HG03520 (cell line): ENCODE data around the gene PYGB.

Experiments
- ATAC-seq: cut with Tn5 transposase; IDR thresholded peaks from one replicate; pipeline ENCODE4 v1.9.1; 2021; ENCODE audit warnings: mild to moderate bottlenecking, moderate library complexity; ENCODE audit not compliant: unreplicated experiment

The PYGB gene

DNA sequence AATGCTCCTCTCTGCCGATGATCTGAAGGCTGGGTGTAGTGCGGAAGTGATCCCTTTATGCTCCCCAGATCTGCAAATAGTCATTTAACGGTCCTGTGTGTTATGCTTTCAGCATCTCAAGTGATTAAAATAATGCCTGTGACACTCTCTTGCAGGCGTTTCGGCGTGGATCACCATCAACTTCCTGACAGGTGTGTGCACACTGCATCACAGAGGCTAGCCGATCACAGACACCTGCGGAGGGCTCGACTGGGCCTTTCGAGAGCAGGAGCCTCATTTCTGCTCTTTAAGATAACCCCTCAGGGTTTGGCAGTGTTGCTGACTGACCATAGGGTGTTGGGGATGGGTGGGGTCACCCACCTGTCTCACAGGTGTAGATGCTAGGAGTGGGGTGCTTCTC is 32.4 kb upstream of the PYGB start:
- no peak for ATAC-seq

- no peak for ATAC-seq
Measured at GRCh38 chr20:25216199-25216945, 31.5 kb upstream of the PYGB start.

- no peak for ATAC-seq
Measured at GRCh38 chr20:25217161-25218108, 30.4 kb upstream of the PYGB start.

- ATAC-seq = no peak
Measured at GRCh38 chr20:25218109-25218486, 29.8 kb upstream of the PYGB start.

DNA sequence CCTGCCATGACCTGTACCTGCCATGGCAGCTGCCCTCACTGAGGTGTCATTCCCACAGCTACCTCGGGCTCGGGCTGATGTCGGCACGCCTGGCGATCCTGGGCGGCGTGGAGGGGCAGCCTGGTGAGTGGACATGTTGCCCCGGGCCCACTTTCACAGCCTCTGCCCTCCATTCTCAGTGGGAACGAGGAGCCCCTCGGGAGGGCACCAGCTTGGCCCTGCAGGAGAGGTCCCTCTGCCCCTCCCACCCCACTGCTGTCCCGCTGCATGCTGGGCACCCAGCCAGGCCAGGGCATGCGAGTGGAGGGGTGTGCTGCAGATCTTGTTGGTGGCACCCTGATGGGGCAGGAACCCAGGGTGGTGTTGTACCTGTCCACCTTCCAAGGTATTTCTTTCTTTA is 29.4 kb upstream of the PYGB start:
- no peak for ATAC-seq

GRCh38 chr20:25219365-25219764 is 28.5 kb upstream of the PYGB start:
- no peak for ATAC-seq

- ATAC-seq = no peak
Measured at GRCh38 chr20:25220021-25220730, 27.7 kb upstream of the PYGB start.

DNA sequence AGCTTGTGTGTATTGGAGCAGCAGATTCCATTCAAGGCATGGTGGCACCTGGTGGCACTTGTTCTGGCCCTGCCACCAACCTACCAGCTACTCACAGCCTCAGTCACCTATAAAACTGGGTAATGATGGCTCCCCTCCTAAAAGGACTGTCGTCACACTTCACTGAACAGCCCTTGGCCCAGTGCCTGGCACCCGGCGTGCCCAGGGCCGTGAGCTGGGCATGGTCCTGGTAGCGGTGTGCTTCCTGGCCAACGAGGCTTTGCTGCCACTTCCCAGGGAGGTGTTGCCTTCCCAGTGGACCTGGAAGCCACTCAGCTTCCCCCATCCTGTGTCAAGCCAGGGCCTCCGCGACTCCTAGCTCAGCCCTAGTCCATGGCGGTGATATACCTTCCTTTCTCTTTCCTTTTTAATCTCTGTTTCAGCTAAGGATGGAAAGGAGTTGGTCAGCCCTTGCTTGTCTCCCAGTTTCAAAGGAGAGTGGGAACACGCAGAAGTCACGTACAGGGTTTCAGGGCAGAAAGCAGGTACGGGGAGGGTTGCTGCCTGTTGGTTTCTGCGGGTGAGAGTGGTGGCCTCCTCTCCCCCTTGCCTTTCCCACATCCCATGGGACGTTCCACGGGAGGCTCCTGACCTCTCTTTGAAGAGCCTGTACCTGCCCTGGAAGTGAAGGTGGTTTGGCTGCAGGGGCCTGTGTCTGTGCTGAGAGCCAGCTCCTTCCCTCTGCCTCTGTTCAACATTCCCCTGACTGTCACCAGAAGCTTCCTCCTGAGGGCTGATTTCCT is 26.9 kb upstream of the PYGB start:
- ATAC-seq = no peak

- ATAC-seq = no peak
Measured at GRCh38 chr20:25221592-25222460, 26.1 kb upstream of the PYGB start.

DNA sequence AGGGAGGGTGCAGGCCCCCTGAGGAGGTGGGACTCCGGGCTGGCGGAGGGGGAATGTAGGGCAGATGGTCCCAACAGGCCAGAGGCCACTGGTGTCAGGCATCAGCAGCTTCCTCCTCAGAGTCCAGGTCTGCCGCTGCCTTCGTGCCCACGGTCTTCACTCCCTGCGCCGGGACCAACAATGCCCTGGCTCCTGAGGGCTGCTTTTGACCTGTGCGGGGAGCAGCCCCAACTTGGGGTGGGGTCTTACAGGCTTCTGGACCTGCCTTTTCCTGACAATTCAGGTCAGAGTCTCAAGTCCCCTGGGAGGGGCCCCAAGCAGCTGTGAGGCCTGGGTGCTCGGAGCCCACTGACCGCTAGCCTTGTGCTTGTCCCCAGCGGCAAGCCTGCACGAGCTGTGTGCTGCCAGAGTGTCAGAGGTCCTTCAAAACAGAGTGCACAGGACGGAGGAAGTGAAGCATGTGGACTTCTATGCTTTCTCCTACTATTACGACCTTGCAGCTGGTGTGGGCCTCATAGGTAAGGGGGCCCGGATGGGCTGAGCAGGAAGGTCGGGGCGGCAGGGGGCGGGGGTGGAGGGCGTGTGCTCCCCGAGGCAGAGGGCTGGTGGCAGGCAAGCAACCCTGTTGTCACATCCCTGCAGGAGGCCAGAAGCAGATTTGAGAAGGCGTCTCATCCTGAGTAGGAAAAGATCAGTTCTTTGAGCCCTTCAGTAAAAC is 25.3 kb upstream of the PYGB start:
- ATAC-seq = no peak

- no peak for ATAC-seq
Measured at GRCh38 chr20:25223179-25223661, 24.7 kb upstream of the PYGB start.

GRCh38 chr20:25223765-25224720 is 23.8 kb upstream of the PYGB start:
- no peak for ATAC-seq

DNA sequence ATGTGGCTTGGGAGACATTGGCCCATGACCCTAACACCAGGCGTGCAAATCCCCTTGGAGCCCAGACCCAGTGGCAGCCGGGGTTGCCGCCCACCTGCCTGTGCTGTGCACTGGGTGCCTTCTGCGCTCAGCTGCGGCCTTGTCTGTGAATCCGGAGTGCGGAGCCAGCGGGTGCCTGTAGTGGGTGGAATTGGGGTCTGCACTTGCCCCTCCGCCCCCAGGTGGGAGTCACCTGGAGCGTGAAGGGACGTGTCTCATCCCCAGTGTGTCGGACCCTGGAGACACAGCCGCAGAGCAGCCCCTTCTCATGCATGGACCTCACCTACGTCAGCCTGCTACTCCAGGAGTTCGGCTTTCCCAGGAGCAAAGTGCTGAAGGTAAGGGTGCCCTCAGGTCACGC is 22.9 kb upstream of the PYGB start:
- ATAC-seq = no peak

DNA sequence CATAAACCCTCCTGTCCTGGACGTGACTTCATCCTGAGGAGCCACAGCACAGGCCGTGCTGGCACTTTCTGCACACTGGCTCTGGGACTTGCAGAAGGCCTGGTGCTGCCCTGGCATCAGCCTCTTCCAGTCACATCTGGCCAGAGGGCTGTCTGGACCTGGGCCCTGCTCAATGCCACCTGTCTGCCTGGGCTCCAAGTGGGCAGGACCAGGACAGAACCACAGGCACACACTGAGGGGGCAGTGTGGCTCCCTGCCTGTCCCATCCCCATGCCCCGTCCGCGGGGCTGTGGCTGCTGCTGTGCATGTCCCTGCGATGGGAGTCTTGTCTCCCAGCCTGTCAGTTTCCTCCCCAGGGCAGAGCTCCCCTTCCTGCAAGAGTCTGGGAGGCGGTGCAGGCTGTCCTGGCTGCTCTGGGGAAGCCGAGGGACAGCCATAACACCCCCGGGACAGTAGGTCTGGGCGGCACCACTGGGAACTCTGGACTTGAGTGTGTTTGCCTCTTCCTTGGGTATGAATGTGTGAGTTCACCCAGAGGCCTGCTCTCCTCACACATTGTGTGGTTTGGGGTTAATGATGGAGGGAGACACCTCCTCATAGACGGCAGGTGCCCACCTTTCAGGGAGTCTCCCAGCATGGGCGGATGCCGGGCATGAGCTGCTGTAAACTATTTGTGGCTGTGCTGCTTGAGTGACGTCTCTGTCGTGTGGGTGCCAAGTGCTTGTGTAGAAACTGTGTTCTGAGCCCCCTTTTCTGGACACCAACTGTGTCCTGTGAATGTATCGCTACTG is 22.0 kb upstream of the PYGB start:
- ATAC-seq = no peak

GRCh38 chr20:25226433-25227316 is 21.2 kb upstream of the PYGB start:
- no peak for ATAC-seq

- no peak for ATAC-seq
Measured at GRCh38 chr20:25227317-25227831, 20.5 kb upstream of the PYGB start.
